HG02798 (cell line): ENCODE measurements around the gene MYOM3.

Source experiments
- ATAC-seq: cut with Tn5 transposase; IDR thresholded peaks from one replicate; pipeline ENCODE4 v1.9.1; 2021; ENCODE audit warnings: mild to moderate bottlenecking; ENCODE audit not compliant: unreplicated experiment, poor library complexity

MYOM3 gene

DNA sequence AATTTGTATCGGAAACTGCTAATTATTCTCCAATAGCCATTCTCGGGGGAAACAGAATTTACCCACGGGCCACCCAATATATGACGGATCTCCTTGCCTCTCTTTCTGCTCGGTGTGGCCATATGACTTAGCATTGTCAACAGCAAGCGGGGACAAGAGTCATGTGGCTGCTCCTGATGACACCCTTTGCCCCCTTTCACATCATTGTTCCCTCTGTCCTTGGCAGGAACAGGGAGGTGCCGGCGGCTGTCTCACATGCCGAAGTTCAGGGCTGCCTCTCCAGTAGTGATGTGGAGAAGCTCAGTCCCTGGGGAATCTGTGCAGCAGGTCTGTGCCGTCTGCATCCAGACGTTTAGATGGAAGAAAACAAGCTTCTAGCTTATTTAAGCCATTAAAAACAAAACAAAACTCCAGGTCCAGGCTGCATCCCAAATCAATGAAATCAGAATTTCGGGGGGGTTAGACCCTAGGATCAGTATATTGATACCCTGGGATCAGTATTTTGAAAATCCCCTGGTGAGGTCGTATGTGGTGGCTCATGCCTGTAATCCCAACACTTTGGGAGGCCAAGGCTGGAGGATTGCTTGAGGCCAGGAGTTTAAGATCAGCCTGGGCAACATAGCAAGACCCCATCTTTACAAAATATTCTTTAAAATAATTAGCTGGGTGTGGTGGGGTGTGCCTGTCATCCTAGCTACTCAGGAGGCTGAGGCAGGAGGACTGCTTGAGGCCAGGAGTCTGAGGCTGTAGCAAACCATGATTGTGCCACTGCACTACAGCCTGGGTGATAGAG is 10.8 kb downstream of the MYOM3 start:
- ATAC-seq, result no peak

GRCh38 chr1:24098943-24099638 is 12.8 kb downstream of the MYOM3 start:
- ATAC-seq, result no peak

DNA sequence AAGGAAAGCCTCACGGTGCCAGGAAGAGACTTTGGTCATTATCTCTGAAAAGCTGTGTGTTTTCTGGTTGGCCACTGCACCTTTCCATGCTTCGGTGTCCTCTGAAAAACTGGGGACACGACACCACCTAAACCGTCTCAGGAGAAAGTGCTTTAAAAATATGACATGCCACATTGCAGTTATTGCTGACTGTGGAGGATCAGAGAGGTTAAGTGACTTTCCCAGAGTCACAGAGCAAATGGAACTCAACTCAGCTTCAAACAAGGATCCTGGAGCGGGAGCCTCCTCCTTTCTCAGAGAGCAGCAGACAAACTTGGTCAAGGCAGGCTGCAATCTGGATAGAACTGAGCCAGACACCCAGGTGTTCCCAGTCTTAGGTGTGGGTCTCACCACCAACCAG is 13.8 kb downstream of the MYOM3 start:
- ATAC-seq, result no peak

- ATAC-seq, result no peak
Measured at GRCh38 chr1:24097663-24098062, 14.3 kb downstream of the MYOM3 start.

- no peak for ATAC-seq
Measured at GRCh38 chr1:24096739-24097103, 15.2 kb downstream of the MYOM3 start.

- no peak for ATAC-seq
Measured at GRCh38 chr1:24096009-24096738, 15.8 kb downstream of the MYOM3 start.

DNA sequence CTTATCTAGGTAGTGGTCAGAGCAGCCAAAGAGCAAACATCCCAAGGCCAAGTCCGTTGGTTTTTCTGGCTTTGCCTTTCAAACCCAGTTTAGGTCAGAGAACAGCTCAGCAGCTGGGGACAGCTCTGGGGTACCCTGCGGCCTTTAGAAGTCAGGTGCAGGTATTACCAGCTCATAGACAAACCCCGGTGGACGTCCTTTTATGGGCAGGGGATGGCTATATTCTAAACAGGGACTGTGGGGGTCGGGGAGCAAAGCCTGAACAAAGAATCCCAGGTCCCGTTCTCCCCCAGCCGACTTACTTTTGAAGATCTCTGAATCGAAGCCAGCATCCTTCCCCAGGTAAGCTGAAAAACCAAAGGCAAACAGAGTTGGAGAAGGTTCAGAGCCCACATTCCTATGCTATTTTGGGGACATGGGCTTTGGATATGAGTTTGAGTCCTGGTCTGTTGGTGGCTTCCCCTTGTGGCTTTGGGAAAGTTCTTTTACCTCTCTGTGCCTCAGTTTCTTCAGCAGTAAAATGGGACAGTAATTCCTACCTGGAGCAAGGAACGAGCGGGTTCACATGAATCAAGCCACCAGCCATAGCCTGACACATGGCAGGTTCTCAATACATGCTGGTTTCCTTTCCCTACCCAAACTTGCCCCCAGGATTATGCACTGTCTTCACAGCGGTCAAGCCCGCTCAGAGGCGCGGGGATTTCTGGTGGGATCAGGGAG is 16.6 kb downstream of the MYOM3 start:
- ATAC-seq, result no peak

DNA sequence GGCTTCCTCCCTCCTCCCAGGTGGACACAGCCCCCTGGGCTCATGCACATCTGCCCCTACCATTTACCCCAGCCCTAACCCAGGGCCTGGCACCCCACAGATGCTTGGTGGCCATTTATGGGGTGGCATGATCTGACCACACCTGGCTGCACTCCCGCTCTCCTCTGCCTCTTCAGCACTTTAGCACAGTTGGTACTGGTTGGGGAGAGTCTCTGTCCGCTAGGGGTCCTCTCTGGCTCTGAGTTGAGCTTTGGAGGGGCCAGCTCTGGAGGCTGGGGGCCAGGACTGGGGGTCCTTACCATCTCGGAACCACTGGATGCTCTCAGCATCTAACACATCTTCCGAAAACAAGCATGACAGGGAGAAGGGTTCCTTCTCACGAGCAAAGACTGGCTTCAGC is 17.4 kb downstream of the MYOM3 start:
- no peak for ATAC-seq

GRCh38 chr1:24093732-24094131 is 18.2 kb downstream of the MYOM3 start:
- ATAC-seq, result no peak

GRCh38 chr1:24092979-24093378 is 19.0 kb downstream of the MYOM3 start:
- no peak for ATAC-seq

- ATAC-seq, result no peak
Measured at GRCh38 chr1:24091971-24092482, 19.9 kb downstream of the MYOM3 start.

DNA sequence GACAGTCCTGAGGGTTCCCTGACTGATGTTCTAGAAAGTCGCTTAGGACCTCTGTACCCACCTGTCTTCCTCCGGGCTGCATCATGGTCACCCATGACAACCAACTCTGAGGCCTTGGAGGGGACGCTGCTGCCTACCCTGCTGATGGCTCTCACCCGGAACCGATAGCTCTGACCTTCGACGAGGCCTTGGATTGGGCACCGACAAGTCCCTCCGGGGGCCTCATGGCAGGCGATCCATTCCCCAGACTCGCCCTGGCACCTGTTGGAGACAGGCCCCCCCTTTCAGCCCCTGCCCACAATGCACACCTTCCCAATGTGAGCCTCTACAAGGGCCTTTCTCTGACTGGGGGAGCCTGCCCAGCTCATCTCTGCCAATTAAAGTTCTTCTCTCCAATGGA is 21.2 kb downstream of the MYOM3 start:
- ATAC-seq, result no peak

DNA sequence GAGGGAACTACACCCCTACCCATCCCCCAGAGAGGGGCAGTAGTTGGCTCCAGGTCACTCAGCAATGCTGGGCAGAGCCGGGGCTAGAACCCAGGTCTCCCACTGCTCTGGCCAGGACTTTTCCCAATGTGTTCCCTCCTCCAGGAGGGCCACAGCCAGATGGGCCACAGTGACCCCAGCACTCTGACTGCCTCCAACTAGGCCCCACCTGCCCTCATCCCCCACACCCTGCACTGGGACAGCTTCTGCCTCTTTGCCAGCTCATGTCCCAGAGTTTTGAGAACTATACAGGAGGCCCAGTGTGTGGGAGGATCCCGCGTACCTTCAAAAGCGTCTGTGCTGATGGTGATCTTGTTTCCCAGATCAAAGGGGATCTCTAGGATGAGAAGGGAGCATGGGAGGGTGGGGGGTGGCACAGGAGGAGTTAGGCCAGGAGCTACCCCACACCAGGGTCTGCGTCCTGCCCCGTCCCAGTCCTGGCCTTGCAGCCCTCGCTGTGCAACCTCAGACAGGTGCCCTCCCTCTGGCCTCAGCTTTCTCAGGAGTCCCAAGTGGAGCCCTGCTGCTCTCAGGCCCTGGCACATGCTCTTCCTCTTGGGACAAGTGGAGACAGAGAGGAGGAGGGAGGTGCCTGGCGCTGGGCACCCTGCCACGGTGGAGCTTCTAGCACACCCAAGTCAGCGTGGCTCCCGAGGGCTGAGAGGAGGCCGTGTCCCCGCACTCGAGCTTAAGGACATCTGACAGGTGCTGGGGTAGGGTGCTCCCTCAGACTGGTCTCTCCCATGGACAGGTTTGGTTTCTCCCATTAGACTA is 22.0 kb downstream of the MYOM3 start:
- ATAC-seq, result no peak

DNA sequence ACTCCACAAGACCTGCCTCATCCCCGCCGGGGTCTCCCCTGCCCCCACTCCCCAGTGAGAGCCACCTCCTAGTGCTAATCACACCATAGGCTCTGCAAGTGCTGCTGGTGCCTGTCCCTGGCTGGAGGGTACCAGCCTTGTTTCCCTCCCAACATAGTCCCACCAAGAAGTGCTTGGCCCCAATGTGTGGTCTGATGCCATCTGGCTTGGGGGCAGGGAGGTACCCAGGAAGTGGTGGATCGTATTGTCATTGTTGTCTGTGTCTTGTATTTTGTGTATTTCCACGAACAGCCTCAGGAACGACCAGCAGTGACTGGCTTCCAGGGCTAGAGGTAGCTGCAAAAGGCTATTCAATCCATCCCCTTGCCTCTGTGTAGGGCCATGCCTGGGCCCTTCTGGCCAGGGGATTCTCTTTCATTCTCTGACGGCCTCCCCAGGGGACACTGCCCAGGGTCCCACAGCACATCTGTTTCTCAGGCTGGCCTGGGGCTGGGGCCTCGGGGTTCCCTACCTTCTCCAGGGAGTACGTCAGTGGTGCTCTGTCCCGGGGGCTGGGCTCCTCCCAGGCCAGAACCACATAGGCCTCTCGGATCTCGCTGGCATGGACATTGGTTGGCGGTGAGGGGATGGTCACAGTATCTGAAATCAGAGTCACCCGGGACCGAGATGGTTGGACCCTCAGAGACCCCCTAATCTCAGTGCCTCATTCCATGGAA is 22.8 kb downstream of the MYOM3 start:
- ATAC-seq, result no peak

GRCh38 chr1:24086466-24086865 is 25.5 kb downstream of the MYOM3 start:
- ATAC-seq, result no peak

DNA sequence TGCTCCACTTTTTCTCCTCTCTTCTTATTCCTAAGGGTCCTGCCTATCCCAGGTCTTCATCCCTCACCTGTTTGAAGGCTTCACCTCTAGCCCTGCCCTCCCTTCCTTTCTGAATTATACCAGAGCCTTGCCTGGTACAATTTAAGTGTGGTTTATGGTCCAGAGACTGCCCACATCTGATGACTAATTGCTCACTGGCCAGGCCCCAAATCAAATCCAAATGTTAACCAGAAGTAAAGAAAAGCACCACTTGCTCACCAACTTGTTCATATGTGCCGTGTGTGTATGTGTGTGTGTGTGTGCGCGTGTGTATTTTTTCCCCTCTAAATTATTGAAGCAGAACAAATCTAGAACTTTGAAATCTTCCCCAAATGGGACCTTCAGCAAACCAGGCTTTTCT is 26.4 kb downstream of the MYOM3 start:
- ATAC-seq, result no peak

GRCh38 chr1:24085007-24085406 is 26.9 kb downstream of the MYOM3 start:
- no peak for ATAC-seq

GRCh38 chr1:24084050-24084449 is 27.9 kb downstream of the MYOM3 start:
- no peak for ATAC-seq

- ATAC-seq, result no peak
Measured at GRCh38 chr1:24082372-24082771, 29.6 kb downstream of the MYOM3 start.
